RKO (cell line): Measurements from ENCODE around the gene TNNI3K.

Experiments
- DNase-seq: peaks from one replicate; pipeline ENCODE4 v3.0.0-alpha.2; 2016; ENCODE audit warnings: low spot score

TNNI3K gene

DNA sequence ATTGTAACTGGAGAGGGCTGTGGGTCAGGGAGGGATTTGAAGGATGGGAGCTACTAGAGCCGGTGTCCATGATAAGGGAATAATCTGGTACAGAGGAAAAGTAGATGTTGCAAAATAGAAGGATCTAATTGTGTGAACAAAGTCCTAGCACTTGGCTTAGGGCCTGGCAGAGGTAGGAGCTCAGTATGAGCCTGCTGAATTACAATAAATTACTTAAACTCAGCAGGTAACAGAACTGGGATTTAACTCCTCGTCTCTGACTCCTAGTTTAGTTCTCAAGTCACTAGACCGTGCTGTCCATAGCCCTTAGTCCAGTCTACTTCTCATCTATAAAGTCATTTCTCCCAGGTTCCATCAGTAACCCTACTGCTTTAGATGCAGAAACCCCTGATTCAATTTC is 157.0 kb downstream of the TNNI3K start:
- no peak for DNase-seq

DNA sequence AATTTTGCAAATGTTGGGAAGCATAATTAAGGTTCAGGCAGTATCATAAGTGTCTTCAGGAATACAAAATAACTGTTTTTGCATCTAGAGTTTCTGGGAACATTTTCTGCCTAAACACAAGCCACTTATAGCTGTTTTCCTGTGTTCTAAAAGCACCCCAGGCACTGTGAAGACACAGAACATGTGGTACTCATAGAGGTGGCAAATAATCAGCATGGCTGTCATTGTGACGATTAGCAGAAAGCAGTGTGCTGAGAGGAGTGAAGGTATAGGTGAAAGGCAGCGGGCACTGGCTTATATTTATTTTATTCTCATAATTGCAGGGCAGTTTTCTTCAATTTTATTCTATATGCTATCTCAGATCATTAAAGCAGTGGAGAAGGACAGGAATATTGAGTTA is 157.7 kb downstream of the TNNI3K start:
- DNase-seq = no peak

DNA sequence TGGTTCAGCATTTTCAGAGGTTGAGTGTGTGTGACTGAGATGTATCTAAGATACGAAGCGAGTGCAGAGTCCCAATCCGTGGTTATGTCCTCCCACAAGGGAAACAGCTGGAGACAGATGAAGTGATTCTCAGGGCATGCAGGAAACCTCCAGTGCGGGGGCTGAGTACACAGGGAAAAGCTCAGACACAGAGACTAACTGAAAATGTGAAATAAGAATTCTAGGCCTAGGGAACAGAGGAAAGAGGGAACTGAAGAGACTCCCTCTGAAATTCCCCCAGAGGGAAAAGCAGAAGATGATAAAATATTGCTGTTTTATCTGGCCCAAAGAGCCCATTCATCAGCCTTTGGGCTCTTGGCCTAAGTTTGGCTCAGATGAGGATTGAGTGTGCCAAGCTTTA is 160.4 kb downstream of the TNNI3K start:
- no peak for DNase-seq

DNA sequence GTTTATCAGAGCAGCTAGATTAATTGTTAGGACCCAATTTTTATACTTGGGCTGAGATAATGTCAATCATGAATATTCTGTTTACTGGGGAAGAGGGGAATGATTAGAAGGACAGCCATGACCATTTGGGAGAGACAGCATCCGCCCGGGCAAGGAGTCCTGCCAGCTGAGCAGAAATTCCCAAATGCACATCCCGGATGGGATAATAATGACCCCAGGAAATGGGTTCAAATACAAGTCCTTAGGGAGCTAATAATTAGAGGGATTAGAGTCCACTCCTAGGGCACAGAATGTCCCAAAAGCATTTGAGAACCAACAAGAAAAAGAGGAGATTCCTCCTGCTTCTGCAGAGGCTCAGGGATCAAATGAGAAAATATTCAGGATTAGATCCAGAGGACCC is 161.3 kb downstream of the TNNI3K start:
- no peak for DNase-seq

DNA sequence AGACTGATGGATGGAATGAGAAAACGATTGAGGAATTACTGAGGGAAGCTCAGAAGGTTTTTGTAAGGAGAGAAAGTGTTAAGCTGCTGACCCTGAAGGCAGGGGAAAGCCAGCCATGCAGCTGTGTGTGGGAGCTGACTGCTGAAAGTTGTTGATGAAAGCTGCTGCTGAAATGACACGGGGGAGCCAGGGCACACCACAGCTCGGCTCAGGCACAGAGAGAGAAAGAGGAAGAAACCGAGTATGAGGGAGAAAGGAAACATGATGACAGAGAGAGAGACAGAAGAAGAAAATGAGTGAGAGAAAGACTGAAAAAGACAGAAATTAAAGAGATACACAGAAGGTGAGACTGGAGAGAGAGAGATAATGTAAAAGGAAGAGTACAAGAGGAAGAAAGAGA is 161.7 kb downstream of the TNNI3K start:
- DNase-seq = no peak

DNA sequence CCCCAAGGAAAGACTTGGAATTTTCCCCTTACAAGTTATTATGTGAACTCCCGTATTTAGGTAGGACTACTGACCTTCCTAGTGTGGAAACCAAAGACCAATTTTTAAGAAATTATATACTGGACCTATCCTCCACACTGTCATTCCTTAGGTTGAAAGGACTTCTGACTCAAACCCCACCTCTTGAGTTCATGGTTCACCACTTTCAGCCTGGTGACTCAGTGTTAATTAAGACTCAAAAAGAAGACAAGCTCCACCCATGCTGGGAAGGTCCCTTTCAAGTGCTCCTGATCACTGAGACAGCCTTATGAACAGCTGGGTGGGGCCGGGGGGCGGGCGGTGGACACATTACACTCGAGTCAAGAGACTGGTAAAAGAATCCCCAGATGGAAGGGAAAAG is 164.1 kb downstream of the TNNI3K start:
- no peak for DNase-seq

DNA sequence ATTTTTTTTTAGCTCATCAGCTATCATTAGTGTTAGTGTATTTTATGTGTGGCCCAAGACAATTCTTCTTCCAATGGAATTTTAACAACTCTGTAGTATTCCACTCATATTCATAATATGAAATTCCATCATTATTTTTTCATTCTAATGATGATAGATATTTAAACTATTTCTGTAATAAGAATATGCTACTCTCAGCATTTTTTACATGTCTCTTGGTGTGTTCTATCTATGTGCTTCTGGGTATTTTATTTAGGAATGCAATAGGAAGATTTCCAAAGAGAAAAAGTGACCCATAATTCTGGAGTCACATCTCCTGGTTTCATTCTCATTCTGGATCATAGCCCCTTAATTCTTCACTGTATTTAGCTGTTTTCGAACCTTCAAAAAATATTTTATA is 167.7 kb downstream of the TNNI3K start:
- DNase-seq = no peak

DNA sequence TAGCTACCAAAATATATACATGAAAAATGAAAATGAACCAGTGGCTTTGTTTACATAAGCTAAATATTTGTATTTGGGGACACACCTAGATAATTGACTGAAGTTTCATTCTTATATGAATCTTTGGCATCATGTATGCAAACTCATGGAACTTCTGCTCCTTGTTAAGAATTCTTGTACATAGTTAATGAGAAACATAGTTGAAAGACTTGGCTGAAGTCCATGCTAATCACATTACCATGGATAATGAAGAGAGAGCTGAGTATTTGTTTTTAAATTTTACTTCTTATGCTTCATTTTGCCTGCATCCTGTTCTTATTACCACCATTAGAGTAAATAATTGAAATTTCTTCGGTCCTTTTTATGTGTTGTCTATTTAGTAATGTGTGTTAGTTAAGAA is 168.4 kb downstream of the TNNI3K start:
- no peak for DNase-seq

DNA sequence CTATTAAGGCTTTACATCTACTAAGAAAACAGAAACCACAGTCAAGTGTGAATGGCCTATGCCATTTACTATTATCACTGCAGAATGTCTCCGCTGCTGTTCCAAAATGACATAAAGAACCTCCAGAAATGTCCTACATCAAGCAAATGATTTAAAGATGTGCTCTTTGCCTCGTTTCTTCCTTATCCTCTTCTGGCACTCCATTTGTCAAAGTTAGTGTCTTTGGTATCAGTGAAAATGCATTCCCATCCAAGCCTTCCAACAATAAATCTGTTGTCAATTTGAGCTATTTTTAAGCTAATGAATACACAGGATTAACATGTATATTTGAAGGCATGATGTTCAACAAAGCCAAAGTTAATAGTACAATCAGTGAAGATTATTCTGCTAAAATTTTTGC is 171.6 kb downstream of the TNNI3K start:
- DNase-seq = no peak

DNA sequence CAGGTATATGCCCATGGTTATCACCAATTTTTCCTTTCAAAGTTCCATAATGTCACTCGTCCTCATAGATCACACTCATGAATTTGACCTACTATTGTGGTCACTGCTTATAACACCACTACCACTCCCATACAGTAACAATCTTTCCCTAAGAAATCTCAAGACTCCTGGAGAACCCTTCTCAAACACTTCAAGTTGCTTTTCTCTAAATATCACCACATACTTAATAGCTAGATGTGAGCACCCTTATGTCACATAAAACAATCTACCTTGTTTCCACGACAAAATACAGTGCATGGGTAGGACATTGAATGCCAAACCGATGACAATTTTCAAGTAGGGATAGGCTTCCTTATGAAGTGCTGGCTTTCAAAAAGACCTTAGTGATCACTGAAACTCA is 172.7 kb downstream of the TNNI3K start:
- no peak for DNase-seq

DNA sequence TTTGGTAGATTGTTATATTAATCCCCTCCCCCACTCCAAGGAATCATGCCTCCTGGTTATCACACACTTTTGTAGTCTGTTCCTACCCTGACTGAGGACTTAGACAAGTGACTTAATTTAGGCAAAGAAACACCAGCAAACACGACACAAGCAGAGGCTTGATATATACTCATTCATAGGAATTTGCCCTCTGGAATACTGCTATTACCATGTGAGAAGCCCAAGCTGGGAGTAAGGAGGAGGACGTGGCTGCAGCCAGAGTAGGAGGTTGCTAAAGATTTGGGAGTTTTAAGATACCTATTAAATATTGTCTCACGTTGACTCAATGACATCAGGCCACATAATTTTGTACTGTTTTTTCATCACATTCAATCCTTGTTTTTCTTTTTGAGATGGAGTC is 177.1 kb downstream of the TNNI3K start:
- DNase-seq = no peak

DNA sequence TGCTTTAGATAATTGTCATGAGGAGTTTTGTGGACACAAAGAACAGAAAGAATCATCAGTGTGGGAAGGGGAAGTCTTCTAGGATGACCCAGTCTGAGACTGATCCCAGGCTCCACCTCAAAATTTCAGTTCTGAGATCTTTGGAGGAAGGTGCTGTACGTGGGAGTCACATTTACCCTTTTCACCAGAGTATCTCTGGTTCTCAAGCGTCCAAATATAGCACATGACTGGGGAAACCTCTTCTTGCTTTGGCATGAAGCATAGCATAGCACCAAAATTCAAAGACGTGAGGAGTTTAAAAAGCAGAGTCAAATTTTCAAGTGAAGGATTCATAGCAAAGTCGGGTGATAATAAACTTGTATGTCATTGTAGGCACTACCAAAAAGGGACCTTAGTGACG is 180.7 kb downstream of the TNNI3K start:
- no peak for DNase-seq

DNA sequence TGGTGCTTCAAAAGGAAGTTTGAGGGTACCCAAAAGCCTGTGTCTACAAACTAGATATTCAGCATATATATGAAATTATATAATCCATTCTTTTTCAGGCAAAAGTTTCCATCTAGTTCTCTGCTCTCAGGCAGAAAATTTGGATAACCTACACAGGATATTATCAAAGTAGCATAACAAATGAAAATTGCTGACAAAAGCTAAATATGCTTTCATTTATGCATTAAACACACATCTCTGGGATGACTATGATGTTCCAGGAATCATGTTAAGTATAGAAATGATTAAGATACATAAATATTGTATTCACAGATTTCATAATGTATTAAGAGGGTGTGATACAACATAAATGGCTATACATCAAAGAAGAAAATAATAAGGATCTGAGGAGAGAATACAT is 184.4 kb downstream of the TNNI3K start:
- DNase-seq = no peak

DNA sequence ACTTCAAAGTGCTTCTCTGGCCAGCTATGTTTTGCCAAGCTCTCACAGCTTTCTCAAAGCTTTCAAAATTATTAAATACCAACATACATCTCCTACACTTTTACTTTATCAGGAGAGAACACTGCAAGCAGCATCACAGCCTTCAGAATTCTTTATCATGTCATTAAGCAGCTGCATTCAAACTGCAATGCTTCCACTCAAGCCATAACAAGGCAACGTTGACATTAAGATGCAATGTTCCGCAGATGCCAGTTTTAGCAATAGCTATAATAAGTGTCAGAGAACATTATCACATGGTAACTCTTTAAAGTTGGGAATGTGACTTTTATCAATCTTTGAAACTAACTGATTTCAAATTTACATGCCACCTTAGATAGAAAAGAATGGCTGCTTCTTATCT is 185.3 kb downstream of the TNNI3K start:
- DNase-seq = no peak

DNA sequence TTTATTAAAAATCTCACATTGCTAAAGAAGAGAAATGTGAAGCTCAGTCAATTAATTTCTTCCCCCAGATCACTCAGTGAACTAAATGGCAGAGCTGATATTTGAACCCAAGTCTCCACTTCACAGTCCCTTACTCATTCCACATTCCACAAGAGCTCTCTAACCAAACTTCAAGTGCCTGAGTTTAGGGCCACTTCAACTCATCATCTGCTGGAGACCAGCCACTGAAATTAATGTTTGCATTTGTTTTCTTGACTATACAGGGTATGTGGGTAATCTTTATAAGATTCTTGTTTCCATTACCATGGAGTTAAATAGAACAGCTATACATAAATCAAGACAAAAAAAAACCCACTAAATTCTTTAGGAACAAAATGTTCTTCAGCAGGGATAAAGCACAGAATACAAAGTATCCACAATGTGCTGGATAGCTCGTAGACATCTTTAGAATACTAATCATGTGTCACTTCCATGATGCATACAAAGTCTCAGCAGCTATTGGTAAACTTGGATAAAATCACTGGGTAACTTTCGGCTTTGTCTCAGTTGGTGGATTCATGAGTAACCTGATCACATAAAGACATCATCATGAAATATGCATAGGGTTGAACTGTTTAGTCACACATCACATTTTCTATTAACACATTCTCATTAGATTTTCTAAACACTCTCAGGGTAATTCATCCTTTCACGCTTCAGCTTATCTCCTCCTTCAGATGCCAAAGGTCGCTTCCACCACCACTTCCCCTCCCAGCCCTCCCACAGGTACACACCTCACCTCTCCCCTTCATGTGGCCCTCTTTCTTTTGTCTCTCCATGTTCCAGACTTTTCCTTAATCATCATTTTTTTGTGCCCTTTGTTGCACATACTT is 187.5 kb downstream of the TNNI3K start:
- peak; percentile 57 for DNase-seq

DNA sequence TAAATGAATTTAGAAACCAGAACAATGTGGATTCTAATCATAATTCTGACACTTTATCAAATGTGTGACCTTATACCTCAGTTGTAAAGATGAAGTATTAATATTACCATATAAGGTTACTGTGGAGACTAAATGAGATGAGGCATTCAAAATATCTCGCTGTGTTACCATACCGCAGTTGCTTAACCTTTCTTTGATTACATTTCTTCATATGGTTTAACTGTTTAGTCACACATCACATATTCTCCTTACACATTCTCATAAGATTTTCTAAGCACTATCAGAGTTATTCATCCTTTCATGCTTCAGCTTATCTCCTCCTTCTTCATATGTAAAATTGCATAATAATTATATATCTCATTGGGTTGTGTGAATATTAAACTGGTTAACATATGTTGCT is 188.3 kb downstream of the TNNI3K start:
- DNase-seq = no peak

DNA sequence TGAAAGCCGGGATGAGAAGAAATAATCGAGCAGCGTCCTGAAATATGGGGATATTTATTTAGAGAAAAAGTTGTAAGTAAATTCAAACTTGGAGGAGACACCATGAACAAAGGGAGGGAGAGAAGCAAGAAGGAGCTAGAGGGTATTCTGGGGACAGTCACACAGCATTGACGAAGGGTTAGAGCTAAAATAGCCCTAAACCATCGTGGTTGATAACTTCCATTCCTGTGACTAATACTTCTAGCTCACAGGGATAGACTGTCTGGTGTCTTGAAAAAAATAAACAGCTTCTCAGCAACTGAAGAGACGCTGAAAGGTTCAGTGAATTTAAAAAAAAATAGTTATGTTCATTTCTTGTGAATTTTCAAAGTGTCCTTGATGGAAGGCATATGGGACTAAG is 190.5 kb downstream of the TNNI3K start:
- DNase-seq = no peak

DNA sequence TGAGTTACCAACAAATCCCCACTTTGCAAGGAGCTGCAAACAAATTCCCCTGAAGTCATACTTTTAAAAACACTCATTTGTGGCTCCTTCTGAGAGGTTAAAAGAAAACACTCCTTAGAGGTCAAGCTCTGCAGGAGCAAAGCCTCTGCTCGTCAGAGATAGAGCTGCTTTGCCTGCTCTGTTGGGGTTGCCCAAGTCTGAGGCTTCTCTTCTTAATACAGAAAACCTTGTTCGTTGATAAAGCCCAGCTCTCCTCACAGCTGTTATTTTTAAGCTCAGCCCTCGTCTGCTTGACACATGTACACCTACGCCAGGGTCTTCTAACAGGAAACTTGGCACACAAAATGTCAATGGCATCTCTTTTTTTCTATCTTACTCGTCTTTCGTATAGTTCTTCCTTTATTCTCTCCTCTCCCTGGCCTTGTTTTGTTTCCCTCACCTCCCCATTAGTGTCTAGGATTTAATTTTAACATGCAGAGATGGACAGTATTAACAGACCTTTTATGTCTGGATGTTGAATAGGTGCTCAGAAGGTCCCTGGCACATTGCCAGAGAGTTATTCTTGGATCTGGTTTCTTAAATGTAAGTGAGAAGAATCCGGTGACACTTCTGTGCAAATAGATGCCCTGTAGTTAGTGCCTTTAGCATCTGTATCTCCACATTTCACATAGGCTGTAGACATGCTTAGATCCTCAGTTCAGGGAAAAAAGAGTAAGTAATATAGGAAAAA is 191.2 kb downstream of the TNNI3K start:
- no peak for DNase-seq

DNA sequence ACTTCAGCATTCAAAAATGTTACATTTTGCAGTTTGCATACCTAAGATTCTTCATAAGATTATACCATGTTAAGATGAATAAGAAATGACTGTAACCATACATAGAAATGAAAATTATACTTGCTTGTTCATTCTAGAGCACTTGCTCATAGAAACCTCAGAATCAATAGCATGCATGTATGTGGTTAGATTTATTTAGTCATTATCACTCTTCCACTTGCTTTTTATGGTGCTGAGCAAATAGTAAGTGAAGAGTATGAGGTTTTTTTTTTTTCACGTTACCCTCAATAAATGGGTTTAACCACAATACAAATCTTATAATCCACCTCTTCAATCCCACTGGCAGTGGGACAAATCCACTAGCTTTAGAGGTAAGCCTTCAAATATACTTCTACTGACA is 192.5 kb downstream of the TNNI3K start:
- DNase-seq = no peak

DNA sequence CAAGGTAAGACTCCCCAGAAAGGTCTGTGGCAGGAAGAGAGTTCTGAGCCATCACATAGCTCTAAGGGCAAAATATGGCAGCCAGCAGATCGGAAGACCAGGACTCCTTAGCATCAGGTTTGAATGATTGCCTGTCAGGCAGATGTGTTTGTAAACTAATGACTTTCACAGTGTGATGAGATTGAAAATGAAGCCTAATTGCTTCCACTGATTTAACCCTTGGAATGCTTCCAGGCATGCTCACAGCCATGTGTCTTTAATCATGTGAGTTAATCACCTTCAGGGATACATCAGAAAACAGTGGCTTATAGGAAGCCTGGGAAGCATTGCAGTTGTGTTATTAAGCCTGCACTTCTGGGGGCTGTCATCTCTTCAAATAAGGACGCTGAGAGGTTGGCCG is 194.4 kb downstream of the TNNI3K start:
- no peak for DNase-seq

DNA sequence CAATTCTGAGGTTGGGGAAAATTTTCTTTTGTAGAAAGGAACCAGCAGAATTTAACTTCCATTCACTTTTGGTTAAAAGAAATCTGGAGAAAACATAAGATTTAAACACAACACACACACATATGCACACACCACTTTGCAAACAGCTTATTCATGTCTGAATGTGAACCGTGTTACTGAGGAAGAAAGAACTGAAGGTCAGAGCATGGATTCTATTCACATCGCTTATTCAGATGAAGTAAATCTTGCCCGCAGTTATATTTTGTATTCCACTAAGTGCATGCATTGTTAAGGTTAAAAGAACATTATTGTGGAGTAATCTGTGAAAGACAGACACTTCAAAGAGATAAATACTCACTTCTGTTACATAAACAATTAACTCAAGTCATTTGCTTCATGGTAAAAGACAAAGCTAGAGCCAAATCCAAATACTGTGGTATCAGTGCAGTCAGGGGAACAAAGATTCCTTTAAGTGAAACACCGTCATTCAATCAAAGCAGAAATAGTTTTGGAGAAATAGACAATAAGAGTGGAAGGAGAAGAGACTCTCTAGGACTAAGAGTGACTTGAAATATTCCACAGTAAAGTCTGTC is 195.3 kb downstream of the TNNI3K start:
- no peak for DNase-seq

DNA sequence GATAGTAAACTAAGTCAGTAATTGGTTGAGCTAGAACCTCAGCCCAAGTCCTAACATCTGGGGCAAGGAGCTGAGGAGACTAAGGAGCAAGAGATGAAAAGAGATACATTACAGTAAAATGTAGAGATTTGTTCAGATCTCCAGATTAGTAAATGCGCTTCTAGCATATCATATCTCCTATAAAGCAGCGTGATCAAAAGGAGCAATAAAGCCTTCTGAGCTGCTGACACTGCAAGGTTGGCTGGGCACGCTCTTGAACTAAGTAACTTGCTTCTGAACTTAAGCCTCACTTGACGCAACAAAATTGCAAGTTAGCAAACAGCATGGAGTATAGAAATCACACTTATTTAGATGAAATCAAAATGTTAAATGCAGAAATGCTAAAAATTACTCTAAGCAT is 196.3 kb downstream of the TNNI3K start:
- DNase-seq = no peak

DNA sequence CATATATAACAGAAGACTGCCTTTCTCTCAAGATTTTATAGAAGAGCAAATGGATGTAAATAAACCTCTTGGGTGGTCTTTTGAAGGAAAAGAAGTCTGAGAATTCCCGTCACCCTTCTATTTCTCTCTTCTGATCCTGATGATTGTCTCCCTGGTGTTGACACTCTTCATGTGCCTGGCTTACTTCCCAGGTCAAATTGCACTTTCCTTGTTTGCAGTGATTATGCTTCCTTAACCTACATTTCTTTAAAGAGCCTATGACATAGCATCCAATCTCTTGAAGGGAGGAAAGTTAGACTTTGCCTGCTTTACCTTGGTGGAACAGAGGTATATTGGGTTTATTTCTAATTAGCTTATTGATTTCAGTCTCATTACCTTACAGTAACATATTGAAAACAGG is 197.1 kb downstream of the TNNI3K start:
- DNase-seq = no peak
